HG03439 (cell line): Measurements from ENCODE around the gene MRE11.
A peak's percentile ranks its signal among the peaks of the same experiment; 100 is the strongest.
"Not testable (repeated sequence)": the region's sequence is repeated elsewhere in the genome, so short reads cannot be mapped to it uniquely, and the experiment has no call there.

Experiments used
- ATAC-seq: cut with Tn5 transposase; IDR thresholded peaks from one replicate; pipeline ENCODE4 v1.9.1; 2021; ENCODE audit warnings: mild to moderate bottlenecking, moderate library complexity; ENCODE audit not compliant: unreplicated experiment

Gene MRE11

GRCh38 chr11:94507485-94507884, 13.8 kb upstream of the MRE11 start:
- no peak for ATAC-seq

DNA sequence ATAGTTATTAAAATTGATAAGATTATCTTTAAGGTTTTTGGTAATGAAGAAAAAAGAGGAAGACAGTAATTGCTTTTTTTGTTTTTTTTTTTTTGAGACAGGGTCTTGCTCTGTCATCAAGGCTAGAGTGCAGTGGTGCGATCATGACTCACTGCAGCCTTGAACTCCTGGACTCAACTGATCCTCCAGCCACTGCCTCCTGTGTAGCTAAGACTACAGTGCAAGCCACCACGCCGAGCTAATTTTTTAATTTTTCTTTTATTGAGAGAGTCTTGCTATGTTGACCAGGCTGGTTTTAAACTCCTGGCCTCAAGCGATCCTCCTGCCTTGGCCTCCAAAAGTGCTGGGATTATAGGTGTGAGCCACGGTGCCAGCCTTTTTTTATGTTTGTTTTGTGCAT, 12.9 kb upstream of the MRE11 start:
- not testable (repeated sequence) for ATAC-seq

DNA sequence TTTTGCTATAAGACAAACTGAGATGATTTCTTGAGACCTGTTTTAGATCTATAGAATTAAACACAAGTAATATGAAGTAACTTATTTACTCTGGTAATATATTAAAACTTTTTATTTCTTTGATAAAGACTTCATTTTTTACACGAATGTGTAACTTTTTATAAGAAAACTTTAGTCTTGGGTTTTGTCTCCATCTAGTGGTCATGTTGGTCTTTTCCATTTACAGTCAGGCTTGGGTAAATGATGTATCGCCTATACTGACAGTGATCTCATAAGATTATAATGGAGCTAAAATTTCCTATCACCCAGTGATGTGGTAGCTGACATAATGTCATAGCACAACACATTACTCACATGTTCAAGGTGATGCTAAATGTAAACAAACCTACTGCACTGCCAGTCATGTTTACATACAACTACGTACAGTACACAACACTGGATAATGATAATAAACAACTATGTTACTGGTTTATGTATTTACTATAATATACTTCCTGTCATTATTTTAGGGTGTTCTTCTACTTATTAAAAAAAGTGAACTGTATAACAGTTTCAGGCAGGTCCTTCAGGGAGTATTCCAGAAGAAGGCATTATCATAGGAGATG, 11.1 kb upstream of the MRE11 start:
- ATAC-seq, result no peak

DNA sequence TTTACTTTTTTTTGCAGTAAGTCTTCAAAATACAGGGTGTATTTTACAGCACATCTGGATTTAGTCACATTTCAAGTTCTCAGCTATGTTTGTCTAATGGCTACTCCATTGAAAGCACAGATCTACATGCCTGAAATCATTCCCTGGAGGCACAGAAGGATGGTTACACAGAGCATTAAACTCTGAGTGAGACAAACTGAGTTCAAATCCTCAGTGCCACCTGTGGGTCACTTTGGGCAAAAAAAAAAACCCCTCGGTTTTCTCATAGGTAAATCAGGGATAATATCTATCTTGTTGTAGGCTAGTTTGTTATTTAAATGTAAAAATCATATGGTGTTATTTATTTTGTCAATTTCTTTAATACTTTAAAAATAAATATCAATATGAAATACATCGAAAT, 7.9 kb upstream of the MRE11 start:
- ATAC-seq, result no peak

DNA sequence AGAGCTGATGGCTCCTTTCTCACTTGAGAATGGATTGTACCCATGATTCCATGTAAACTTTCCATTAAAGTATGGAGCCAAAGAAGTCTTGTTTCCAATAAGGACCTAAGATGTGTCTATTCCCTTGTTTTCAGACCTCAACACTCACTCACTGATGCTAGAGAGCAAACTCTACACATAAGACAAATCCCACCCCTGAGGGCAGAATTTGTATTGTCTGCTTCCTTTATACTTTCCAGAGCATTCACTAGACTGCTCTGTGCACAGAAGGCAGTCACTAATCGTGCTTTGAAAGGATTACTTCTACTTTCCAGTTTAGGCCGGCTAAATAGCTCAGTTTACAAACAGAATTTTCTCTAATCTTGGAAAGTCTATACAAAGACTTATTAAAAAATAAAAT, 6.5 kb upstream of the MRE11 start:
- no peak for ATAC-seq

DNA sequence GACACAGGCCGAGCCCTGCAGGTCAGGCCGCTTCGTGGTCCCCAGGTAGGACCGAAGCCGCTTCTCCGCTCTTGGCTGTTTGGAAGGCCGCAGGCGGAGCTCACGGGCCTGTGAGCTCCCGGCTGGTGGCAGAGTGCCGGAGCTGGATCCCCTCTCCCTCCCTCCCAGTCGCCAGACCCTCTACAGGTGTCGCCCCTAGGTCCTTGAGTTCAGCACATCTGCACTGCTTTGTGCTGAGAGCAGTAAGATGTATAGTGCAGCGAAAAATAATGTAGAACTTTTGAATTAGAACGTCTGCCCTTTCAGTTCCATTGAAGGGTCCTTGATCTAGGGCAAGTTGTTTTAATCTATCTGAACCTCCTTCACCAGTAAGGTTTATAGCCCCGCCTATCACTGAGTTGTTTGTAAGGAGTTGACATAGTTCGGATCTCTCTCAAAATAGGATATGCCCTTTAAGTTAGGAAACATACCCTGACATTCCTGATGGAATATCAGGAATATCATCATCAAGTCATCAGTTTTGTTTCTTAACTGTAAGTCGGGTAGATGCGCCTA, 559 bp upstream of the MRE11 start:
- ATAC-seq, result peak; percentile 65

GRCh38 chr11:94486068-94486467, 7.6 kb downstream of the MRE11 start:
- no peak for ATAC-seq

DNA sequence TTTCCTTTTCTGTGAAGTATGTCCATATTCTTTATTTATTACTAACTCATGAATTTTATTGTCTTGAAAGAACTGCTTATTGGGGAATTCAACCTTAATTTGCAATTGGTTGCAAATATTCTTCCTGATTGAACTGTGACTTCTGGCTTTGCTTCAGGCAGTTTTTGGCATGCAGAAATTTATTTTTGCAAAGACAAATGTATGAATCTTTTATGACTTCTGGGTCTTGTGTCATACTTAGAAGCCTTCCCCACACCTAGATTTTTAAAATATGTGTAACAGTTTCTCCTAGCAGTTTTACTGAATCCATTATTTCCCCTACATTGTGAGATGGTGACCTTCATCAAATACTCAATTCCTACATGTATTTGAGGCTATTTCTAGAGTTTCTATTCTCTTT, 12.3 kb downstream of the MRE11 start:
- ATAC-seq, result no peak

DNA sequence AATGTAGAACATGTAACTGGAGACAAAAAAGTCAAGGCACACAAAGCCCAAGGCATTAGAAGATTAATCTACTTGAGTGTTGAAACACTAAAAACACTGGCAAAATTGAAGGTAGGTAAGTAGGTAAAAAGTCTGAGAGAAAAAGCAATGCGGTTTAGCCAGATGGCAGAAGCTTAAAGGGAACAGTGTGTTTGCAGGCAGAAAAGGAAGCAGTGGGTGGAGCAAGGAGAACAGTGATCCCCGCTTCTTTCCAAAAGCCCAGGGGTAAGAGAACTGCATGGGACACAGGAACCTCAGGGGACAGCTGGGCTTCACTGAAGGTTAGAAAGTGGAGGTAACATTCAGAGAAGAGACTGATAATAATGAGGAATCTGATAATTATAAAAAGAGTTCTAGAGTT, 16.0 kb downstream of the MRE11 start:
- no peak for ATAC-seq

DNA sequence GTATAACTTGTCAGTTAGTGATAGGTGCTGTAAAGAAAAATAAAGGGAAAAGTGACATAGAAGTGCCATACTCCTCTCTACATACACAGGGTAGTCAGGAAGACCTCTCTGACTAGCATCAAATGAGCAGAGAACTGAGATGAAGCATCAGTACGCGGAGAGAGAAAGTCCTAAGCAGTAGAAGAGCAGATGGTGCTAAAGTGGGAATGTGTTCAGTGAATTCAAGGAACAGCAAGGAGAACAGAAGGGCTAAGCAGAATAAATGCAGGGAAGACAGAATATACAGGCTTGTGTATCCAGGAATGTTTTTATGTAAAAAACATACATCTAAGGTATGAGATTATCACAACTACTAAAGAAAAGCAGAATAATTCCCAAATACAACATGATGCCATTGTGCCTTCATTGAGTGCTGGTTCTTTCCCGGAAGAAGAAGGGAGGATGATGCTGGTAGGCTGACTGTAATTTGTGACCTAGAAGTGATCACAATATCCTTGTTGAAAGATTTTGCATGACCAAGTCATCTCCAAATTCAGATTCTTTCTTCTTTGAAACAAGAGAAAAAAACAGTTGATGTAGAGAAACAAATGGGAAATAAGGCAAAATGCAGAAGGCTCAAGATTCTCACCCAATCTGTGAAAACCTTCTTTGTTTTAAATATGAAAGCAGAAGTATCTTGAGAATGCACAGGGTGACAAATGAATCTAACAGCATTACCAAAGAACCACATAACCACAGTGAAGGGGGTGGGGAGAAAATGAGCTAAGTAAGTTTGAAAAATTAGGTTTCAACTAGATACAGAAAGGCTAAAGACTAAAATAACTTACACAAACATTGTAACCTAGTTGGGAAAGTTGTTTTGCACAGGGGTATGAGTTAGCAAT, 20.5 kb downstream of the MRE11 start:
- ATAC-seq, result peak; percentile 80

GRCh38 chr11:94469416-94469815, 24.2 kb downstream of the MRE11 start:
- ATAC-seq, result peak; percentile 84

GRCh38 chr11:94459576-94459975, 34.1 kb downstream of the MRE11 start:
- no peak for ATAC-seq

DNA sequence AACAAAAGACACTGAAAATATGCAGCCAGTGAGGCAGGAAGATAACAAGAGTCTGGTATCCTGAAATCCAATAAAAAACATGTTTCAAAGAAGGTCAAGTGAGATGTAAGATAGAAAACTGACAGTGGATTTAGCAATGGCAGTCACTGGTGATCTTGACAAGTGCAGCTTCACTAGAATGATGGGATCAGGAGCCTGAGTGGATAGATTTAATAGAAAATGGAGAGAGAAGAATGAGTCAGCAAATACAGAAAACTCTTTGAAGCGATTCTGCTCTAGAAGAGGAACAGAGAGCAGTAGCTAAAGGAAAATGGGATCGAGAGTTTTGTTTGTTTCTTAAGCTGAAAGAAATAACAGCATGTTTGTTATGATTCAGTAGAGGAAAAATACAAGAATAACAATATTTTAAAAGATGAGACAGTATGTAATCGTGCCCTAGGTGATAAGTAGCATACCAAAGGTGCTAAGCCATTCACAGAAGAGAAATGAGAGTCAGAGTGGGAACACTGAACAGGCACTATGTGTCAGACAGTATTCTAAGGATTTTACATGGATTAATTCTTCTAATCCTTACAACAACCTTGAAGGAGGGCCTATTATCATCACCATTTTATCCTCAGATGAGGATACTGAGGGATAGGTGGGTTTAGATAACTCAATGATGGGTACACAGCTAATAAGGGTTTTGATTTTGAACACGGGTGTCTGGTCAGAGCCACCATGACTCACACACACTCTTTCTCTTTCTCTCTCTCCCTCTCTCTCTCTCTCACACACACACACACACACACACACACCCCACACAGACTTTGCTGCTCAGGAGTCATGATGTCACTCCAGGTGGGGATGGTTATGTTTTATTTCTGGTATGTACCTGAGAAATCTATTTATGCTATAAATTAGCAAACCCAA, 36.3 kb downstream of the MRE11 start:
- ATAC-seq, result peak; percentile 44

GRCh38 chr11:94455861-94456260, 37.8 kb downstream of the MRE11 start:
- ATAC-seq, result no peak

- no peak for ATAC-seq
Observed at GRCh38 chr11:94454301-94454700, 39.3 kb downstream of the MRE11 start.

- no peak for ATAC-seq
Observed at GRCh38 chr11:94452988-94453387, 40.7 kb downstream of the MRE11 start.

GRCh38 chr11:94450048-94450447, 43.6 kb downstream of the MRE11 start:
- no peak for ATAC-seq

DNA sequence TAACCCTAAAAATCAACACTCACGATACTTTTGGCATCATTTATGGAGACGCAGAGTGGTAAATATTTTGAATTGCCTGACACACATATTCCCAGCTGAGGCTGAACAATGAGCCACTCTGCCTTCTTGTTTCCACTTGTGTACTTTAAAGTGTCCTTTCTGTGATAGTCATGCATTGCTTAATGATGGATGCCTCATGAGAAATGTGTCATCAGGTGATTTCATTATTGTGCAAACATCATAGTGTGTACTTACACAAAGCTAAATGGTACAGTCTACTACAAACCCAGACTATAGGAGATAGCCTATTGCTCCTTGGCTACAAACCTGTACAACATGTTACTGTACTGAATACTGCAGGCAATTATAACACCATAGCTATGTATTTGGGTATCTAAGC, 44.2 kb downstream of the MRE11 start:
- no peak for ATAC-seq

DNA sequence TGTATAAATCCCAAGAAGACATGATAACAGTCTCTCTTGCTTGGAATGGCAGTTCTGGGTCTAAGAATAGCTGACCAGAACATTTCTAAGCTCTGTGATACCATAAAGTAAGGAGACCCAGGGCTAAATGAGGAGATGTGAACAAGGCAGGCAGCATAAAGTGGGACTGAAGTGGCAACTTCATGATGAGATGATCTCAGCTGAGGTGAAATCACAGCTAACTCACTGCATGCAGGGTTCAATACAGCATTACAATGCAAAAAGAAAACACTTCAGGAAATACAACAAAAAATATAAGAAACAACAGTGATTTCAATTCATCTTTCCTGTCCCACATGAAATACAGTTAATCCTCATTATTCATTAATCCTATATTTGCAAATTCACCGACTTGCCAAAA, 44.6 kb downstream of the MRE11 start:
- no peak for ATAC-seq

- no peak for ATAC-seq
Observed at GRCh38 chr11:94447149-94447548, 46.5 kb downstream of the MRE11 start.

GRCh38 chr11:94445641-94446040, 48.0 kb downstream of the MRE11 start:
- ATAC-seq, result no peak
